ENCODE measurements around the gene EIF2B2.
A peak's percentile ranks its signal among the peaks of the same experiment; 100 is the strongest.

Gene EIF2B2

DNA sequence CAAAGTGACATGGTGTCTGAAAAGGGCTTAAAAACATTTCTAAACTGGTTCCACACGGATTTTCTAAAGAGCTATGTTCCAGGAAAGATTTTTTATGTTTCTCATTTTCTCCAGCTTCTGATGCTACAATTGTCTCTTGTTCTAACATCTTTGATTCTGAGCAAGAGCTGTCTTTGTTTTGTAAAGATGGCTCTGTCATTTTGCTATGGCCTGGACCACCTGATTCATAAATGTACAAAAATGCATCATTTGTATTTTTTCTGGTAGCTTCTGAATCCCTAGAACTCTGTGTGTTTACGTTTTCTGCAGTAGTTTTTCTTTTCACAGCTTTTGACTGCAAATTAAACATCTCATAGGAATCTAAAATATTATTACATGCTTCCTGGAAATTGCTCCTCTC, 45.4 kb downstream of the EIF2B2 start (continued):
- TF ChIP-seq, protein P1, sequence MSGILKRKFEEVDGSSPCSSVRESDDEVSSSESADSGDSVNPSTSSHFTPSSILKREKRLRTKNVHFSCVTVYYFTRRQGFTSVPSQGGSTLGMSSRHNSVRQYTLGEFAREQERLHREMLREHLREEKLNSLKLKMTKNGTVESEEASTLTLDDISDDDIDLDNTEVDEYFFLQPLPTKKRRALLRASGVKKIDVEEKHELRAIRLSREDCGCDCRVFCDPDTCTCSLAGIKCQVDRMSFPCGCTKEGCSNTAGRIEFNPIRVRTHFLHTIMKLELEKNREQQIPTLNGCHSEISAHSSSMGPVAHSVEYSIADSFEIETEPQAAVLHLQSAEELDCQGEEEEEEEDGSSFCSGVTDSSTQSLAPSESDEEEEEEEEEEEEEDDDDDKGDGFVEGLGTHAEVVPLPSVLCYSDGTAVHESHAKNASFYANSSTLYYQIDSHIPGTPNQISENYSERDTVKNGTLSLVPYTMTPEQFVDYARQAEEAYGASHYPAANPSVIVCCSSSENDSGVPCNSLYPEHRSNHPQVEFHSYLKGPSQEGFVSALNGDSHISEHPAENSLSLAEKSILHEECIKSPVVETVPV (CRISPR knock-in tag; IDR thresholded peaks at IDR 0.05), result no peak
- no peak for TF ChIP-seq TOX (CRISPR knock-in tag; IDR thresholded peaks at IDR 0.05; ENCODE audit: borderline replicate concordance)
- TF ChIP-seq ZNF8 (CRISPR knock-in tag; IDR thresholded peaks at IDR 0.05), result no peak

DNA sequence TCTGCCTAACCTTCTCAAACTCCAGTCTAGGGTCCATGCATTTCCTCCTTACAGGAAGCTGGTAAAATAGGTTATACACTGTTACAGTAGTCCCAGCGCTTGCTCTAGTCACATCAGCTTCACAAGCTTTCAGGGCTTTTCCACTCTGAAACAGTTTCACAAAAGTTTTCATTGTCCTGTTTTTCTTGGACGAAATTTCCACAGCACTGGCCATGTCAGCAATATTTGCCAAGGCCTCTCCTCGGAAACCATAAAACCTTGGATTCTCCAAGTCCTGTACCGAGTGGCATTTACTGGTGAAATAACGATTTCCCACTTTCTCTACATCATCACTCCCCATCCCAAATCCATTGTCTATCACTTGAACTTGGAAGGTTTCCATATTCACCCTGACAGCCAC, 46.4 kb downstream of the EIF2B2 start:
- TF ChIP-seq, protein P2, sequence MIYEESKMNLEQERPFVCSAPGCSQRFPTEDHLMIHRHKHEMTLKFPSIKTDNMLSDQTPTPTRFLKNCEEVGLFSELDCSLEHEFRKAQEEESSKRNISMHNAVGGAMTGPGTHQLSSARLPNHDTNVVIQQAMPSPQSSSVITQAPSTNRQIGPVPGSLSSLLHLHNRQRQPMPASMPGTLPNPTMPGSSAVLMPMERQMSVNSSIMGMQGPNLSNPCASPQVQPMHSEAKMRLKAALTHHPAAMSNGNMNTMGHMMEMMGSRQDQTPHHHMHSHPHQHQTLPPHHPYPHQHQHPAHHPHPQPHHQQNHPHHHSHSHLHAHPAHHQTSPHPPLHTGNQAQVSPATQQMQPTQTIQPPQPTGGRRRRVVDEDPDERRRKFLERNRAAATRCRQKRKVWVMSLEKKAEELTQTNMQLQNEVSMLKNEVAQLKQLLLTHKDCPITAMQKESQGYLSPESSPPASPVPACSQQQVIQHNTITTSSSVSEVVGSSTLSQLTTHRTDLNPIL (CRISPR knock-in tag; IDR thresholded peaks at IDR 0.05; ENCODE audit: low read depth), result no peak
- TF ChIP-seq PPARA (CRISPR knock-in tag; IDR thresholded peaks at IDR 0.05; ENCODE audit: borderline replicate concordance), result no peak
- no peak for TF ChIP-seq BACH2 (CRISPR knock-in tag; IDR thresholded peaks at IDR 0.05; ENCODE audit: borderline replicate concordance)
- TF ChIP-seq ZNF70 (CRISPR knock-in tag; IDR thresholded peaks at IDR 0.05), result no peak
- no peak for TF ChIP-seq ZC3H10 (CRISPR knock-in tag; IDR thresholded peaks at IDR 0.05)
- no peak for TF ChIP-seq GLIS3 (CRISPR knock-in tag; IDR thresholded peaks at IDR 0.05)
- TF ChIP-seq ZFP3 (CRISPR knock-in tag; IDR thresholded peaks at IDR 0.05), result no peak
- no peak for TF ChIP-seq ARNTL (CRISPR knock-in tag; IDR thresholded peaks at IDR 0.05; ENCODE audit: borderline replicate concordance, low read depth)
- TF ChIP-seq RARB (CRISPR knock-in tag; IDR thresholded peaks at IDR 0.05), result no peak
- TF ChIP-seq ISL1 (CRISPR knock-in tag; IDR thresholded peaks at IDR 0.05), result no peak
- TF ChIP-seq ZNF8 (CRISPR knock-in tag; IDR thresholded peaks at IDR 0.05), result no peak
- TF ChIP-seq TCF4 (CRISPR knock-in tag; IDR thresholded peaks at IDR 0.05; ENCODE audit: borderline replicate concordance), result no peak
- TF ChIP-seq, protein P3, sequence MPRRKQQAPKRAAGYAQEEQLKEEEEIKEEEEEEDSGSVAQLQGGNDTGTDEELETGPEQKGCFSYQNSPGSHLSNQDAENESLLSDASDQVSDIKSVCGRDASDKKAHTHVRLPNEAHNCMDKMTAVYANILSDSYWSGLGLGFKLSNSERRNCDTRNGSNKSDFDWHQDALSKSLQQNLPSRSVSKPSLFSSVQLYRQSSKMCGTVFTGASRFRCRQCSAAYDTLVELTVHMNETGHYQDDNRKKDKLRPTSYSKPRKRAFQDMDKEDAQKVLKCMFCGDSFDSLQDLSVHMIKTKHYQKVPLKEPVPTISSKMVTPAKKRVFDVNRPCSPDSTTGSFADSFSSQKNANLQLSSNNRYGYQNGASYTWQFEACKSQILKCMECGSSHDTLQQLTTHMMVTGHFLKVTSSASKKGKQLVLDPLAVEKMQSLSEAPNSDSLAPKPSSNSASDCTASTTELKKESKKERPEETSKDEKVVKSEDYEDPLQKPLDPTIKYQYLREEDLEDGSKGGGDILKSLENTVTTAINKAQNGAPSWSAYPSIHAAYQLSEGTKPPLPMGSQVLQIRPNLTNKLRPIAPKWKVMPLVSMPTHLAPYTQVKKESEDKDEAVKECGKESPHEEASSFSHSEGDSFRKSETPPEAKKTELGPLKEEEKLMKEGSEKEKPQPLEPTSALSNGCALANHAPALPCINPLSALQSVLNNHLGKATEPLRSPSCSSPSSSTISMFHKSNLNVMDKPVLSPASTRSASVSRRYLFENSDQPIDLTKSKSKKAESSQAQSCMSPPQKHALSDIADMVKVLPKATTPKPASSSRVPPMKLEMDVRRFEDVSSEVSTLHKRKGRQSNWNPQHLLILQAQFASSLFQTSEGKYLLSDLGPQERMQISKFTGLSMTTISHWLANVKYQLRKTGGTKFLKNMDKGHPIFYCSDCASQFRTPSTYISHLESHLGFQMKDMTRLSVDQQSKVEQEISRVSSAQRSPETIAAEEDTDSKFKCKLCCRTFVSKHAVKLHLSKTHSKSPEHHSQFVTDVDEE (CRISPR knock-in tag; IDR thresholded peaks at IDR 0.05), result no peak
- TF ChIP-seq ZFP30 (CRISPR knock-in tag; IDR thresholded peaks at IDR 0.05), result no peak
- no peak for TF ChIP-seq ESRRG (CRISPR knock-in tag; IDR thresholded peaks at IDR 0.05)
- TF ChIP-seq, protein P1 (CRISPR knock-in tag; IDR thresholded peaks at IDR 0.05), result no peak
- TF ChIP-seq SNAI2 (CRISPR knock-in tag; IDR thresholded peaks at IDR 0.05), result no peak
- no peak for TF ChIP-seq TOX (CRISPR knock-in tag; IDR thresholded peaks at IDR 0.05; ENCODE audit: borderline replicate concordance)
- no peak for TF ChIP-seq CSDC2 (CRISPR knock-in tag; IDR thresholded peaks at IDR 0.05)
- no peak for ATAC-seq

DNA sequence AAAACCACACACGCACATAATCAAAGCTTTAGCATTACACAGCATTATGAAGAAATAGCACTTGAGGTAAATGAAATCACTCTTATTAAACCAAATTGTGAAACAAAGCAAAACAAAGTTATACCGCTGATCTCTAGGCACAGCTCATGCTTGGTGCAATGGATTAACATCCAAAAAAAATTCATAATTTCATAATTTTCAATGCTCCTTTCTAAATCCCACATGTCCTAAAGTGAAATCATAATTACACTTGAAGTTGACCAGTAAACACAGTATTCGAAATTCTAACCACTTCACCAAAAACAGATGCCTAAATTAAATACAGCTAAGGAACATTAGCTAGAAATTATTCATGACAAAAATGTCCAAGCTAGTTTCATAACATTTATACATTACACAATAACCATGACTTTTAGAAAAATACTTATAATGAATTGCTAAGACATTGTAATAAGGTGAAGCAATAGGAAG, 47.0 kb downstream of the EIF2B2 start:
- TF ChIP-seq, protein P1 (CRISPR knock-in tag; IDR thresholded peaks at IDR 0.05), result no peak
- ATAC-seq, result no peak

DNA sequence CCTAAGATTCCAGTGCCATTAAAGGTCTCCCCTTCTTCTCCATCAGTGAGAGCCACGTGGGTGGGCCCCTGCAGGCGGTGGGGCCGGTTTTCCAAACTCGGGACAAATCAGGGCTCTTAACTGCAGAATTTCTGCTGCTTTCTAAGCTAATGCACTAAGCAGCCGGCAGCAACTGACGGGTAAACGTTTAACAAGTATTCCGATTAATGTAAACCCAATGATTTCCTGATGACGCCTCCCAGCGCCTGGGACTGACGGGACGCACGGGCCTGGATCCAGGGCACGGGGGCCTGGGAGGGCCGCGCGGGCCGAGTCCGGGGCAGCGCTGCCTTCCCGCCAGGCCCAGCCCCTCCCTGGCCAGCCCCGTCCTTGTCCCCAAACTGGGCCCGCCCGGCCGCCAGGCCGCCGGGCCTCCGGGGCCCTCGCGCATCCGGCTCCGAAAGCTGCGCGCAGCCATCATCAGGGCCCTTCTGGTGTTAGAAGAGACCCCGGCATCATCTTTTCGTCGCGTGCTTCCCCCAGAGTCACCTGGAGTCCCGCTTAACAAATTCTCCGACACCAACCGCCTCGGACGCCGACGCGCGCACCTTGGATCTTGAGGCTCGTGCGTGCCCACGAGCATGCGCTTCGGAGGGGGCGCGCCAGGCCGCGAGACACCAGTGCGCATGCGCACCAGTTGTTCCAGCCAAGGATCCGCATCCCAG, 48.3 kb downstream of the EIF2B2 start, which contains the start of gene MLH3:
Gene MLH3 (minus strand): TSS at position 616 of the 704 bp plus-strand sequence. CDS start 1,812 bp downstream, outside the sequence.
- peak; percentile 35 for ATAC-seq
- no peak for TF ChIP-seq ZNF70 (CRISPR knock-in tag; IDR thresholded peaks at IDR 0.05)
- no peak for TF ChIP-seq PPARA (CRISPR knock-in tag; IDR thresholded peaks at IDR 0.05; ENCODE audit: borderline replicate concordance)
- no peak for TF ChIP-seq BACH2 (CRISPR knock-in tag; IDR thresholded peaks at IDR 0.05; ENCODE audit: borderline replicate concordance)
- TF ChIP-seq, protein P4, sequence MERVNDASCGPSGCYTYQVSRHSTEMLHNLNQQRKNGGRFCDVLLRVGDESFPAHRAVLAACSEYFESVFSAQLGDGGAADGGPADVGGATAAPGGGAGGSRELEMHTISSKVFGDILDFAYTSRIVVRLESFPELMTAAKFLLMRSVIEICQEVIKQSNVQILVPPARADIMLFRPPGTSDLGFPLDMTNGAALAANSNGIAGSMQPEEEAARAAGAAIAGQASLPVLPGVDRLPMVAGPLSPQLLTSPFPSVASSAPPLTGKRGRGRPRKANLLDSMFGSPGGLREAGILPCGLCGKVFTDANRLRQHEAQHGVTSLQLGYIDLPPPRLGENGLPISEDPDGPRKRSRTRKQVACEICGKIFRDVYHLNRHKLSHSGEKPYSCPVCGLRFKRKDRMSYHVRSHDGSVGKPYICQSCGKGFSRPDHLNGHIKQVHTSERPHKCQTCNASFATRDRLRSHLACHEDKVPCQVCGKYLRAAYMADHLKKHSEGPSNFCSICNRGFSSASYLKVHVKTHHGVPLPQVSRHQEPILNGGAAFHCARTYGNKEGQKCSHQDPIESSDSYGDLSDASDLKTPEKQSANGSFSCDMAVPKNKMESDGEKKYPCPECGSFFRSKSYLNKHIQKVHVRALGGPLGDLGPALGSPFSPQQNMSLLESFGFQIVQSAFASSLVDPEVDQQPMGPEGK (CRISPR knock-in tag; IDR thresholded peaks at IDR 0.05; ENCODE audit: borderline replicate concordance), result no peak
- TF ChIP-seq, protein P3 (CRISPR knock-in tag; IDR thresholded peaks at IDR 0.05), result 0 out of 2 replicates have a peak, but pooled peaks have one; percentile 60
- TF ChIP-seq ZNF565 (CRISPR knock-in tag; conservative IDR thresholded peaks at IDR 0.05; ENCODE audit: low read depth), result no peak

All from SK-N-SH treated with all-trans-retinoic acid at 6 μM for 48 hours (cell line).